Activated B cell treated with CpG ODN at 0.5 μM for 24 hours (primary cell): ENCODE data around the gene CSF1. TPM values are rescaled to one million over a fixed set of nuclear protein-coding genes. Genes with fewer than 3 reads are reported as not detected.
"Not testable (repeated sequence)": the region's sequence is repeated elsewhere in the genome, so short reads cannot be mapped to it uniquely, and the experiment has no call there.

Experiments
- ATAC-seq: fragments of 200-7000 bp; cut with Tn5 transposase; one replicate; pipeline ENCODE4 v1.10.0; 2021; ENCODE audit warnings: low read depth, mild to moderate bottlenecking, moderate library complexity
- CTCF ChIA-PET: fragments of 350-600 bp; sonication (Branson Sonifier 250); formaldehyde crosslinking; loops from one replicate; lab custom pipeline; 2021; ENCODE audit warnings: antibody characterized with exemption; lab: Charles Lee
- POLR2A ChIA-PET: fragments of 350-600 bp; sonication (Branson Sonifier 250); formaldehyde crosslinking; loops from one replicate; lab custom pipeline; 2021; ENCODE audit warnings: antibody characterized with exemption; lab: Charles Lee
- DNase-seq: peaks from one replicate; pipeline ENCODE4 v3.0.0; 2022
- H3K27ac Mint-ChIP-seq: one replicate; pipeline ENCODE4 v1.8.0; 2020; ENCODE audit warnings: mixed read lengths
- H3K27me3 Mint-ChIP-seq: one replicate; pipeline ENCODE4 v1.8.0; 2021; ENCODE audit warnings: mixed read lengths
- H3K36me3 Mint-ChIP-seq: one replicate; pipeline ENCODE4 v1.8.0; 2021; ENCODE audit warnings: low read depth, mixed read lengths
- H3K4me1 Mint-ChIP-seq: one replicate; pipeline ENCODE4 v1.8.0; 2021; ENCODE audit warnings: mixed read lengths
- H3K4me3 Mint-ChIP-seq: one replicate; pipeline ENCODE4 v1.8.0; 2020; ENCODE audit warnings: mild to moderate bottlenecking, mixed read lengths
- H3K9me3 Mint-ChIP-seq: one replicate; pipeline ENCODE4 v1.8.0; 2020; ENCODE audit warnings: mixed read lengths
- CTCF ChIP-seq: fragments of 200-600 bp; IDR thresholded peaks from one replicate; pipeline ENCODE4 v1.8.0; 2022; ENCODE audit warnings: antibody characterized with exemption, mild to moderate bottlenecking
- intact Hi-C: fragments of 100-400 bp; cut with micrococcal nuclease; formaldehyde crosslinking; loops from one replicate; pipeline ENCODE4 v1.15.1; 2024
- total RNA-seq: library from RNA; stranded (reverse); gene quantifications from 2 replicates; pipeline ENCODE4 v1.2.3, GENCODE V29; 2022

The CSF1 gene
- total RNA-seq, 1 donor from 2014 or later, result 2.0 TPM

- intact Hi-C loops, result loop anchor here (5.0 kb wide), 1 partner anchor 36 kb away; the partner anchor contains the start of gene CSF1
- peaks cover 22% of the 10 kb centered on the region for H3K4me1 Mint-ChIP-seq
- H3K4me3 Mint-ChIP-seq, result no peak overlapping the region
- no peak overlapping the region for H3K27ac Mint-ChIP-seq
- TF ChIP-seq CTCF, result no peak
- DNase-seq (no peak), ATAC-seq (peak; percentile 15)
- peaks cover 21% of the 10 kb centered on the region for H3K27me3 Mint-ChIP-seq
- CTCF ChIA-PET, result no interaction called here
- POLR2A ChIA-PET, result interaction anchor here (1.2 kb wide), 1 partner anchor 12 kb away, joined by 3 read pairs; no protein-coding TSS in a partner anchor
- H3K36me3 Mint-ChIP-seq, result no peaks in the 10 kb centered on the region
- H3K9me3 Mint-ChIP-seq, result no peaks in the 10 kb centered on the region
Observed at GRCh38 chr1:109876617-109877316, 33.9 kb upstream of the CSF1 start.

- Mint-ChIP-seq H3K9me3 (no peaks in the 10 kb centered on the region), H3K27me3 (peaks cover 19% of the 10 kb centered on the region), H3K36me3 (no peaks in the 10 kb centered on the region), H3K4me3 (peak overlapping the region; percentile 46), H3K27ac (no peak overlapping the region), H3K4me1 (peaks cover 22% of the 10 kb centered on the region)
- intact Hi-C loops, result loop anchor here (5.0 kb wide), 1 partner anchor 35 kb away; the partner anchor contains the start of gene CSF1
- peak; percentile 48 for ATAC-seq
- DNase-seq, result no peak
- TF ChIP-seq CTCF, result no peak
- POLR2A ChIA-PET, result interaction anchor here (1.2 to 1.8 kb wide), 2 partner anchors 9 to 12 kb away, joined by 3 to 6 read pairs; no protein-coding TSS in a partner anchor
- CTCF ChIA-PET, result no interaction called here
Observed at GRCh38 chr1:109877317-109877771, 33.3 kb upstream of the CSF1 start.

GRCh38 chr1:109877776-109878175 lies 32.9 kb upstream of the CSF1 start:
- H3K4me3 Mint-ChIP-seq, result peak overlapping the region; percentile 46
- no peaks in the 10 kb centered on the region for H3K36me3 Mint-ChIP-seq
- peaks cover 14% of the 10 kb centered on the region for H3K27me3 Mint-ChIP-seq
- H3K9me3 Mint-ChIP-seq, result no peaks in the 10 kb centered on the region
- intact Hi-C loops, result loop anchor here (5.0 kb wide), 1 partner anchor 35 kb away; the partner anchor contains the start of gene CSF1
- CTCF ChIA-PET, result no interaction called here
- TF ChIP-seq CTCF, result no peak
- DNase-seq, result no peak
- ATAC-seq, result peak; percentile 89
- H3K27ac Mint-ChIP-seq, result no peak overlapping the region
- peaks cover 22% of the 10 kb centered on the region for H3K4me1 Mint-ChIP-seq
- POLR2A ChIA-PET, result interaction anchor here (1.2 to 1.8 kb wide), 2 partner anchors 9 to 11 kb away, joined by 3 to 6 read pairs; no protein-coding TSS in a partner anchor

GRCh38 chr1:109878531-109879104 lies 32.0 kb upstream of the CSF1 start:
- Mint-ChIP-seq H3K27ac (no peak overlapping the region), H3K4me1 (peaks cover 25% of the 10 kb centered on the region), H3K36me3 (no peaks in the 10 kb centered on the region), H3K4me3 (no peak overlapping the region), H3K9me3 (no peaks in the 10 kb centered on the region), H3K27me3 (peaks cover 8% of the 10 kb centered on the region)
- DNase-seq, result no peak
- TF ChIP-seq CTCF, result no peak
- CTCF ChIA-PET, result no interaction called here
- intact Hi-C loops, result loop anchor here (5.0 kb wide), 1 partner anchor 34 kb away; the partner anchor contains the start of gene CSF1
- POLR2A ChIA-PET, result interaction anchor here (0.8 to 1.8 kb wide), 2 partner anchors 8 to 9 kb away, joined by 3 to 6 read pairs; no protein-coding TSS in a partner anchor
- ATAC-seq, result no peak

- H3K36me3 Mint-ChIP-seq, H3K27me3 Mint-ChIP-seq, H3K27ac Mint-ChIP-seq, H3K9me3 Mint-ChIP-seq, CTCF ChIA-PET, H3K4me3 Mint-ChIP-seq, DNase-seq, ATAC-seq: not testable (repeated sequence)
- peaks cover 25% of the 10 kb centered on the region for H3K4me1 Mint-ChIP-seq
- POLR2A ChIA-PET, result interaction anchor here (0.8 kb wide), 1 partner anchor 9 kb away, joined by 3 read pairs; no protein-coding TSS in a partner anchor
- intact Hi-C loops, result loop anchor here (5.0 kb wide), 1 partner anchor 33 kb away; the partner anchor contains the start of gene CSF1
Observed at GRCh38 chr1:109879371-109879770, 31.3 kb upstream of the CSF1 start.
